GM19395 (cell line): ENCODE data around the gene PCDHGC5.

ENCODE experiments used
- ATAC-seq: cut with Tn5 transposase; IDR thresholded peaks from one replicate; pipeline ENCODE4 v1.9.1; 2021; ENCODE audit warnings: mild to moderate bottlenecking, moderate library complexity; ENCODE audit not compliant: unreplicated experiment

PCDHGC5 gene

DNA sequence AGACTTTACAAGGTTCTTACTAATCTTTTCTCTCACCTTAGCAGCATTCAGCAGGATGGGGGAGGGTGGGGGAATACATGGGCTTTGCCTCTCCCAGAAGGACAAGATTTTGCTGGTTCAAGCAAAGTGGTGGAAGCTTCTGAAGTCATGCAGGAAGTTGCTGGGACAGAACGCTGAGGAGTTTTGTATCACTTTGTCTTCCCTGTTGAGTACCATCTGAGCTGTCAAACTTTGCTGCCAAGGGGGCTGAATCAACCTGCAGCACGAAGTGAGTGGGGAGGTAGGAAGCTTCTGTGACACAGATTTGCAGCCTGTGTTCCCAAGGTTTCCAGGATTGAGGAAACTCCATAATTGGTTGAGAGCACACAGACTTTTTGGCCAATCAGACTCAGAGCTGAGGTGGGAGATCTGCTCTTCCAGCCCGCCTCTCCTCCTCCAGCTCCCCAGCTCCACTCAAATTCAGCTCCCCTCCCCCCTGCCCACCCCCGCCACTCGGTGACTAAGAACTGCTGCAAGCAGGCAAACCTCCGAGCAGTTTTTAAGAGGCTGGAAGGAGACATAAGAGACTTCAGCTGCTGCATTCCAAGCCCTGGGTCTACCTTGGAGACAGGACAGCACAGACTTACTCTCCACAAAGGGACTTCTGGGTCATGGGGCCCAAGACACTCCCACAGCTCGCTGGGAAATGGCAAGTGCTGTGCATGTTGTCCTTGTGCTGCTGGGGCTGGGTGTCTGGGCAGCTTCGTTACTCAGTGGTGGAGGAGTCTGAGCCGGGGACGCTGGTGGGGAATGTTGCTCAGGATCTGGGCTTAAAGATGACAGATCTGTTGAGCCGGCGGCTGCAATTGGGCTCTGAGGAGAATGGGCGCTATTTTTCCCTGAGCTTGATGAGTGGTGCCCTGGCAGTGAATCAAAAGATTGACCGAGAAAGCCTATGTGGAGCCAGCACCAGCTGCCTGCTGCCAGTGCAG, at the start of gene PCDHGC5:
Gene PCDHGC5 (plus strand): TSS at position 491 of the 971 bp plus-strand sequence. CDS start 160 bp downstream, at position 651.
- ATAC-seq, result no peak

DNA sequence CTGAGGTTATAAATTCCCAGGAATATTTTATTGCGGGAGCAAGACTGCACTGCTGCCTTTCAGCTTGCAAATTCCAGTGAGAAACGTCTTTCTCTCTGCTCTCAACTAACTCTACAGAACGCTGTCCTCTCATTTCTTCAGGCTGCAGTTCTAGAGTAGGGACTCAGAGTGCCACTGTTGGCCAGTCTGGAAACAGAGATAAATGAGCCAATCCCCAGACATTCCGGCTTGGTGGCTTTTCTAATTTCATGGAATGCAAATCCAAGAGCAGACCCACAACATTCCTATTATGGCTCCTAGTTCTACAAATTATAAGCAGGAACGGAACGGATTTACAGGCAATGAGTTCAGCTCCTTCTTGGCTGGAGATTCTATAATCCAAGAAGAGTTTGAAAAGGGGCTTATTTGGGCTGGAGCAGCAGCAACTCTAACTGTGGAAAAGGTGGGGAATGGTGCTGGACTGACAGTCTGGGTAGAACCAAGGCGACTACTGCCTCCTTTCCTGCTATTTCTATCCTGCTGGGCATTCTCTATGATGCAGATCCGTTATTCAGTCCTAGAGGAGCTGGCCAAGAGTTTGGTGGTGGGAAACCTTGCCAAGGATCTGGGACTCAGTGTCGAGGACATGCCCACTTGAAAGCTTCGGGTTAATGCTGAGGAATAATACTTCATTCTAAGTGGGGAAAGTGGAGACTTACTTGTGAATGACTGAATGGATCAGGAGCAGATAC, 49.3 kb upstream of the PCDHGC5 start:
- ATAC-seq, result no peak

DNA sequence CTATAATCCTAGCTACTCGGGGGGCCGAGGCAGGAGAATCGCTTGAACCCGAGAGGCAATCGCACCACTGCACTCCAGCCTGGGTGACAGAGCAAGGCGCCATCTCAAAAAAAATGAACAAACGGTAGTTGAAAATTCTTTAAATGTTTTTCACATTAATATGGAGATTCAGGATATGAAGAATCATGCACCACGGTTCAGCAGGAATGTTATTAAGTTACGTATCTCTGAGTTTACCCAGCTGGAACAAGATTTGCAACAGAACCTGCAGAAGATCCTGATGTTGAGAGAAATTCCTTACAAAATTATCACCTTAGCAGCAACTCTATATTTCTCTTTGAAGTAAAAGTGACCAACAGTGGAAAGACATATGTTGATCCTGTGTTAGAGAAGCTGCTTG, 48.5 kb upstream of the PCDHGC5 start:
- ATAC-seq, result no peak

DNA sequence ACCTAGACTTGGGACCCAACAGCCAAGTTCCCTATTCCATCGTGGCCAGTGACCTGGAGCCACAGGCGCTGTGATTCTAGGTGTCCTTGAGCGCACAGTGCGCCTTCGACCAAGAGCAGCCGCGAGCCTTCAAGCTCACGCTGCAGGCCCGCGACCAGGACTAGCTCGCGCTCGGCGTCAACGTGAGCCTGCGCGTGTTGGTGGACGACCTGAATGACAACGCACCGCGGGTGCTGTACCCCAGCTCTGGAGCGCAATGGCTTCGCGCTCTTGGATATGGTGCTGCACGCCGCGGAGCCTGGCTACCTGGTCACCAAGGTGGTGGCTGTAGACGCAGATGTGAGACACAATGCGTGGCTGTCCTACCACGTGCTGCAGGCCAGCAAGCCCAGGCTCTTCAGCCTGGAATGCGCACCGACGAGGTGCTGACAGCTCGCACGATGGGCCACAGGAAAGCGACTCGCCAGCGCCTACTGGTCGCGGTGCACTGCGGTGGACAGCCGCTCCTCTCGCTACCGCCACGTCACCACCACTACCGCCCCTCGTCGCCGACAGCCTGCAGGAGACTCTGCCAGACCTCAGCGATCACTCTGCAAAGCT, 47.2 kb upstream of the PCDHGC5 start:
- no peak for ATAC-seq

DNA sequence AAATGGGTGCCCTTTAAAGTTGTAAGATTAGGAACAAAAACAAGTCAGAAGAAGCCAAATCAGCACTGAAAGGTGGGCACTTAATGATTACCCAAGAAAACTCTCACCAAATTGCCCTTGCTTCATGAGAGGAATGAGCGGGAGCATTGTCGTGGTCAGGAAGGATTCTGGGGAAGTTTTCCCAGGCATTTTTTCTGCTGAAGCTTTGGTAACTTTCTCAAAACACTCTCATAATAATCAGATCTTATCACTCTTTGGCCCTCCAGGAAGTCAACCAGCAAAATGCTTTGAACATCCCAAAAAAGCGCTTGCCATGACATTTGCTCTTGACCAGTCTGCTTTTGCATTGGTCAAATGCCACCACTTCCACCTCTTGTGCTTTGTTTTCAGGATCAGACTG, 23.5 kb upstream of the PCDHGC5 start:
- ATAC-seq, result no peak

DNA sequence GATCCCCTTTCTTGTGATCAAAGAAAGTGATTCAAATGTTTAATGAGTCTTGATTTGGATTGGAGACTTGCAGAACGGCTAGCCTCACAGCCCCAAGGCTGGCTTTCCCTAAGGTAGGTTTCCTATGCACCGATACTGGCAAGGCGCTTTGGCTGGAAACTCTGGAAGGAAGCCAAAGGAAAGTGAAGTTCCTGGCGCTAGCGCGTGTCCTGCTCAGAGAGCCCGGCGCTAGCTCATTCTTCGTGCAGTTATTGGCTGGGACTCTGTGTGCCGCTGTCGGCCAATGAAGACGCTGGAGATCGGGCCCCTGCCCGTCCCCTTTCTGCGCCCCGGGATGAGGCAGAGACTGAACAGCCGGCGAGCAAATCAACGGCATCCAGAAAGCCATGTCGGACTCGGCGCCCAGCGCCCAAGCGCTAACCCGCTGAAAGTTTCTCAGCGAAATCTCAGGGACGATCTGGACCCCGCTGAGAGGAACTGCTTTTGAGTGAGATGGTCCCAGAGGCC, 13.2 kb upstream of the PCDHGC5 start, which contains the start of gene PCDHGC3:
Gene PCDHGC3 (plus strand): TSS at position 342 of the 507 bp plus-strand sequence. CDS start 151 bp downstream, at position 493.
- ATAC-seq, result peak; percentile 98

DNA sequence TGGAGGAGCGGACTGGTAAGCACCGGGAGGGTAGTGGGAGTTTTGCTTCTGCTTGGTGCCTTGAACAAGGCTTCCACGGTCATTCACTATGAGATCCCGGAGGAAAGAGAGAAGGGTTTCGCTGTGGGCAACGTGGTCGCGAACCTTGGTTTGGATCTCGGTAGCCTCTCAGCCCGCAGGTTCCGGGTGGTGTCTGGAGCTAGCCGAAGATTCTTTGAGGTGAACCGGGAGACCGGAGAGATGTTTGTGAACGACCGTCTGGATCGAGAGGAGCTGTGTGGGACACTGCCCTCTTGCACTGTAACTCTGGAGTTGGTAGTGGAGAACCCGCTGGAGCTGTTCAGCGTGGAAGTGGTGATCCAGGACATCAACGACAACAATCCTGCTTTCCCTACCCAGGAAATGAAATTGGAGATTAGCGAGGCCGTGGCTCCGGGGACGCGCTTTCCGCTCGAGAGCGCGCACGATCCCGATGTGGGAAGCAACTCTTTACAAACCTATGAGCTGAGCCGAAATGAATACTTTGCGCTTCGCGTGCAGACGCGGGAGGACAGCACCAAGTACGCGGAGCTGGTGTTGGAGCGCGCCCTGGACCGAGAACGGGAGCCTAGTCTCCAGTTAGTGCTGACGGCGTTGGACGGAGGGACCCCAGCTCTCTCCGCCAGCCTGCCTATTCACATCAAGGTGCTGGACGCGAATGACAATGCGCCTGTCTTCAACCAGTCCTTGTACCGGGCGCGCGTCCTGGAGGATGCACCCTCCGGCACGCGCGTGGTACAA, 12.6 kb upstream of the PCDHGC5 start:
- ATAC-seq, result peak; percentile 38

DNA sequence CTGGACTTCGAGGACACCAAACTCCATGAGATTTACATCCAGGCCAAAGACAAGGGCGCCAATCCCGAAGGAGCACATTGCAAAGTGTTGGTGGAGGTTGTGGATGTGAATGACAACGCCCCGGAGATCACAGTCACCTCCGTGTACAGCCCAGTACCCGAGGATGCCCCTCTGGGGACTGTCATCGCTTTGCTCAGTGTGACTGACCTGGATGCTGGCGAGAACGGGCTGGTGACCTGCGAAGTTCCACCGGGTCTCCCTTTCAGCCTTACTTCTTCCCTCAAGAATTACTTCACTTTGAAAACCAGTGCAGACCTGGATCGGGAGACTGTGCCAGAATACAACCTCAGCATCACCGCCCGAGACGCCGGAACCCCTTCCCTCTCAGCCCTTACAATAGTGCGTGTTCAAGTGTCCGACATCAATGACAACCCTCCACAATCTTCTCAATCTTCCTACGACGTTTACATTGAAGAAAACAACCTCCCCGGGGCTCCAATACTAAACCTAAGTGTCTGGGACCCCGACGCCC, 11.8 kb upstream of the PCDHGC5 start:
- ATAC-seq, result no peak

DNA sequence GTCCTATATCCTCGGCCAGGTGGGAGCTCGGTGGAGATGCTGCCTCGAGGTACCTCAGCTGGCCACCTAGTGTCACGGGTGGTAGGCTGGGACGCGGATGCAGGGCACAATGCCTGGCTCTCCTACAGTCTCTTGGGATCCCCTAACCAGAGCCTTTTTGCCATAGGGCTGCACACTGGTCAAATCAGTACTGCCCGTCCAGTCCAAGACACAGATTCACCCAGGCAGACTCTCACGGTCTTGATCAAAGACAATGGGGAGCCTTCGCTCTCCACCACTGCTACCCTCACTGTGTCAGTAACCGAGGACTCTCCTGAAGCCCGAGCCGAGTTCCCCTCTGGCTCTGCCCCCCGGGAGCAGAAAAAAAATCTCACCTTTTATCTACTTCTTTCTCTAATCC, 11.1 kb upstream of the PCDHGC5 start:
- ATAC-seq, result no peak

DNA sequence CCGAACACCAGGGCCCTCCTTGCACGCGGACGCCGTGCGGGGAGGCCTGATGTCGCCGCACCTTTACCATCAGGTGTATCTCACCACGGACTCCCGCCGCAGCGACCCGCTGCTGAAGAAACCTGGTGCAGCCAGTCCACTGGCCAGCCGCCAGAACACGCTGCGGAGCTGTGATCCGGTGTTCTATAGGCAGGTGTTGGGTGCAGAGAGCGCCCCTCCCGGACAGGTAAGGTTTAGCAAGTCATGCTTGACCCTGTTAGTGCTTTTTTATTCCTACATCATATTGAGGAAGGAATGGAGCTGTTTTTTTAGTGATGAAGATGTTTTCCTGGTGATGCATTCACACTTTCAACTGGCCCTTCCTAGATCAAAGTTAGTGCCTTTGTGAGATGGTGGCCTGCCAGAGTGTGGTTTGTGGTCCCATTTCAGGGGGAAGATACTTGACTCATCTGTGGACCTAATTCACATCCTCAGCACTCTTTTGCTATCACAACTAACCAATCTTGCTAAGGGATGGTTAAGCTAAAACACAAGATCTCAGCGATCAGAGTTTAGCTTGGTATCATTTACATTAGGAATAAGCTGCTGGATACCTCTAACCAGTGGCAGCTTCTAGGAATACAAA, 10.4 kb upstream of the PCDHGC5 start:
- ATAC-seq, result no peak

DNA sequence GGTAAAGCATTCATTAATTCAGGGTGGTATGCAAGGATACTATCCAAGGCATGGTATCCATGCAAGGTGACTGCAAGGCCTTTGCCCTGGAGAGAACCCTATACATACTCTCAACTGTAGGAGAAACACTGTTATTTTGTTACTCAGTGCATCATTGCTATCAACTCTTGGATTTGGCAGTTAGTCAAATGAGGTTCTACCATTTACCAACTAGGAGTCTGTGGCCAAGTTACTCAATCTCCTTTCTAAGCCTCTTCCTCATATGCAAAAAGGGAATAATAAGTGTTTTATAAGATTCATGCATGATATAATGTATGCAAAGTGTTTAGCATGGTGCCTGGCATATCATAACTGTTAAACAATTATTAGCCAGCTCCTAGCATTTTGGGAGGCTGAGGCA, 9.1 kb upstream of the PCDHGC5 start:
- ATAC-seq, result no peak

DNA sequence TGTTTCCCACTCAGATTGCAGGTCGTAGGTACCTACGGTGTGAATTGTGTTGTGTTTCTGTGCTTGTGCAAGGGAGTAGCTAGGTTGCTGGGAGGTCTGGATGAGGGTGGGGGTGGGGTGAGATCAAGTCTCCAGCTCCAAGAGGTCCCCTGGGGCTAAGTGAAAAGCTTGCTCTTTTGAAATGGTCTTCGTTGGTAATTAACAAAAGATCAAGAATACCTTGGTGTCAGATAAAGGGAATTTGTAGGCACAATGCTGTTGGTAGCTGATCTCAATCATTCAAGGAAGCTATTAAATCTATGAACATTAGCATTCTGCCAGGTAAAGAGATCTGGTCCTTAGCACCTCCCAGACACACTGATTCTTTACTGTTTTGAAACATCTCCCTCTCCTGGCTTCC, 5.0 kb upstream of the PCDHGC5 start:
- ATAC-seq, result no peak

DNA sequence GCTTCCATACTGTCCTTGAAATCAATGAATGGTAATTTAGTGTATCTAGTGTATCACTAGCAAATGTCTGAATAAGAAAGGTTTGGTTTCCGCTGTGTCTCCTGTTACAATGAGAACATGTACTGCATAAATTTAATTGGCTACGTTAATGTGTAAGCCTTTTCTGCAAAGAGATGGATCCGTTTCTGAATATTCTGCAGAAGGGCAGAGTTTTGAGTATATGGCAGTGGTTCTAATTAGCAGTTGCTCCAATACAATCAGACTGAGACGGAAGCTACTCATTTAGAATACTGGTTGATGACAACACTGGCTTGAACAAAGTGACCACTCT, 4.6 kb upstream of the PCDHGC5 start:
- no peak for ATAC-seq

DNA sequence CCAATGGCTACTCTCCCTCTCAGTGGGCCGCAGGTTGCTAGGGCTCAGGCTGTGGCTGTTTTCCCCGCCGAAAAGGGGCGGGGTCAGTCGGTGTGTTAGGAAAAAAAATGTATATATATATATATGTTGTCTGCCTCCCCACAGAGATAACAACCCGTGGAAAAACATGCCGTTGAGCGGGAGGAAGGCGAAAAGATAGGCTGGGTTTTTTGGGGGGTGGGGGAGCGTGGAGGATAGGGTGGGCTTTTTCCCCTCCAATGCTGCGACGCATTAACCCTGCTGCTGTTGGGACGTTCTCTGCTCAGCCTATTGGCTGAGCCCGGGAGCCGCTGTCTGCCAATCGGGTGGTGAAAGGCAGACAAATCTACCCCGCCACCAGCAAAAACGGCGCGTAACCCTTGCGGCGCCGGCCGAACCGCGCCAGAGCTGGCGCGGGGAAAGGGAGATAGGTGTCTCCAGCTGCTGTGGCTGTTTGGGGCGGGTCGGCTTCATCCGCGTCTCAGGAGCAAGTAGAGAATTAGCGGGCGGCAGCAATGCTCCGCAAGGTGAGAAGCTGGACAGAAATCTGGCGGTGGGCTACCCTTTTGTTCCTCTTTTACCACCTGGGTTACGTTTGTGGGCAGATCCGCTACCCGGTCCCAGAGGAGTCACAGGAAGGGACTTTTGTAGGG, 4.1 kb upstream of the PCDHGC5 start, which contains the start of gene PCDHGC4:
Gene PCDHGC4 (plus strand): TSS at position 390 of the 671 bp plus-strand sequence. CDS start 144 bp downstream, at position 534.
- ATAC-seq, result peak; percentile 47

DNA sequence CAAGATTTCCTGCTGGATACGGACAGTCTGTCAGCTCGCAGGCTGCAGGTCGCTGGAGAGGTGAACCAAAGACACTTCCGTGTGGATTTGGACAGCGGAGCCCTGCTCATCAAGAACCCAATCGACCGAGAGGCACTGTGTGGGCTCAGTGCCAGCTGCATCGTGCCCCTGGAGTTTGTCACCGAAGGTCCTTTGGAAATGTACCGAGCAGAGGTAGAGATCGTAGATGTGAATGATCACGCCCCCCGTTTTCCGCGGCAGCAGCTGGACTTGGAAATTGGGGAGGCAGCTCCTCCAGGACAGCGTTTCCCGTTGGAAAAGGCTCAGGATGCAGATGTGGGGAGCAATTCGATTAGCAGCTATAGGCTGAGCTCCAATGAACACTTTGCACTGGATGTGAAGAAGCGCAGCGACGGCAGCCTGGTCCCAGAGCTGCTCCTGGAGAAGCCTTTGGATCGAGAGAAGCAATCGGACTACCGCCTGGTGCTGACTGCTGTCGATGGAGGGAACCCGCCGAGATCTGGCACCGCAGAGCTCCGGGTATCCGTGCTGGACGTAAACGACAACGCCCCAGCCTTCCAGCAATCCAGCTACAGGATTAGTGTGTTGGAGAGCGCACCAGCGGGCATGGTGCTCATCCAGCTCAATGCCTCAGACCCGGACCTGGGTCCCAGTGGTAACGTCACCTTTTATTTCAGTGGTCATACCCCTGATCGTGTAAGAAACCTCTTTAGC, 3.4 kb upstream of the PCDHGC5 start:
- no peak for ATAC-seq

DNA sequence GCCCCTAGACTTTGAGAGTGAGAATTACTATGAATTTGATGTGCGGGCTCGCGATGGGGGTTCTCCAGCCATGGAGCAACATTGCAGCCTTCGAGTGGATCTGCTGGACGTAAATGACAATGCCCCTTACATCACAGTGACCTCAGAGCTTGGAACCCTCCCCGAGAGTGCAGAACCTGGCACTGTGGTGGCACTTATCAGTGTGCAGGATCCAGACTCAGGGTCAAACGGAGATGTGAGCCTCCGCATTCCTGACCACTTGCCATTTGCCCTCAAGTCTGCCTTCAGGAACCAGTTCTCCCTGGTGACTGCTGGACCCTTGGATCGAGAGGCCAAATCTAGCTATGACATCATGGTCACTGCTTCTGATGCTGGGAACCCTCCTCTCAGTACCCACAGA, 2.8 kb upstream of the PCDHGC5 start:
- no peak for ATAC-seq

DNA sequence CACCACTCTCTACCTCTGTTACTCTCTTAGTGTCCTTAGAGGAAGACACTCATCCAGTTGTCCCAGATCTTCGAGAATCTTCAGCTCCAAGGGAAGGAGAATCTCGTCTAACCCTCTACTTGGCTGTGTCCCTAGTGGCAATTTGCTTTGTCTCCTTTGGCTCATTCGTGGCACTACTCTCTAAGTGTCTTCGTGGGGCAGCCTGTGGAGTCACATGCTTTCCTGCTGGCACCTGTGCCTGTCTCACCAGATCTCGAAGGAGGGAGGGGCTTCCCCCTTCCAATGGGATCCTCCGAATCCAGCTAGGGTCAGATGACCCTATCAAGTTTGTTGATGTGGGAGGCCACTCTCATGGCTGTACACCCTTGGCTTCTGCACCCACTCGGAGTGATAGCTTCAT, 1.8 kb upstream of the PCDHGC5 start:
- ATAC-seq, result no peak

DNA sequence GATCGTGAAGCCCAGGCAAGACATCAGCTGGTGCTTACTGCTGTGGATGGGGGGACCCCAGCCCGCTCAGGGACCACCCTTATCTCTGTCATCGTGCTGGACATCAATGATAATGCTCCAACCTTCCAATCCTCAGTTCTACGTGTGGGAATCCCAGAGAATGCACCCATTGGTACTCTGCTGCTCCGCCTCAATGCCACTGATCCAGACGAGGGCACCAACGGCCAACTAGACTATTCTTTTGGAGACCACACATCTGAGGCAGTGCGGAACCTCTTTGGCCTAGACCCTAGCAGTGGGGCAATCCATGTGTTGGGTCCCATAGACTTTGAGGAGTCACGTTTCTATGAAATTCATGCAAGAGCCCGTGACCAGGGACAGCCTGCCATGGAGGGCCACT, 960 bp downstream of the PCDHGC5 start:
- ATAC-seq, result no peak

DNA sequence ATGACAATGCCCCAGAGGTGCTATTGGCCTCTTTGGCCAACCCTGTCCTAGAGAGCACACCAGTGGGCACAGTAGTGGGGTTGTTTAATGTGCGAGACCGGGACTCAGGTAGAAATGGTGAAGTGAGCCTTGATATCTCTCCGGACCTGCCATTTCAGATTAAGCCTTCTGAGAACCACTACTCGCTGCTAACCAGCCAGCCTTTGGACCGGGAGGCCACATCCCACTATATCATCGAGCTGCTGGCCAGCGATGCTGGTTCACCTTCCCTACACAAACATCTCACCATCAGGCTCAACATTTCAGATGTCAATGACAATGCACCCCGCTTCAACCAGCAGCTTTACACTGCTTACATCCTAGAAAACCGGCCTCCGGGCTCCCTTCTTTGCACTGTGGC, 1.4 kb downstream of the PCDHGC5 start:
- ATAC-seq, result no peak
